KOPT-K1 (cell line): ENCODE measurements around the gene PARL.

ENCODE experiments used
- H3K27ac ChIP-seq: fragments of 200-600 bp; sonication (generic); 2 replicates; pipeline ENCODE4 v1.5.1; 2016; ENCODE audit warnings: antibody characterized with exemption, mild to moderate bottlenecking, low read depth, low read length; ENCODE audit not compliant: poor library complexity, severe bottlenecking
- H3K36me3 ChIP-seq: fragments of 200-600 bp; sonication (generic); 2 replicates; pipeline ENCODE4 v1.5.1; 2017; ENCODE audit warnings: antibody characterized with exemption, mild to moderate bottlenecking, low read length, moderate library complexity; ENCODE audit not compliant: insufficient read depth
- H3K9me3 ChIP-seq: fragments of 200-600 bp; sonication (generic); 2 replicates; pipeline ENCODE4 v1.5.1; 2017; ENCODE audit warnings: antibody characterized with exemption, low read length, mild to moderate bottlenecking; ENCODE audit not compliant: insufficient read depth, poor library complexity, severe bottlenecking

PARL gene

DNA sequence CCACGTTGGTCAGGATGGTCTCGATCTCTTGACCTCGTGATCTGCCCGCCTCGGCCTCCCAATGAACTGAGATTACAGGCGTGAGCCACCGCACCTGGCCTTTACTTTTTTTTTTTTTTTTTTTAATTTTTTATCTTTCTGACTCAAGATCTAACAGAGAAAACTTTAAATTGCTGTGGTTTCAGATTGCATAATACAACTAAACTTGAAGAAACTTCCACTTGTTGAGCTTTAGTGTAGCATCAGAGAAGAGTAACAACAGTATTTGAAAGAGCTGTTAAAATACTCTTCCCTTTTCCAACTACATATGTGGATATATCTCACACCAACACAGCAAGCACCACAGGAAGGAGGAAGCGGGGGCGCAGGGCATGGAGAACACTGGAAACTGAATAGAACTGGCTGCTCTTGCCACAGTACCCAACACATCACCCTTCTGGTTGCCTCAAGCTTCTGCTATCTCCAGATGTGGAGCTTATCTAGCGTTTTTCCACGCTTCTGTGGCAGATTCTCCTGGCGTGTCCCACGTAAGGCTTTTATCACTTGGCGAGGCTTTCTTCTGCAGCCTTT, 104.7 kb downstream of the PARL start:
- Histone ChIP-seq H3K36me3 (peaks cover 95% of the 10 kb centered on the region), H3K27ac (no peak overlapping the region), H3K9me3 (no peaks in the 10 kb centered on the region)
